ENCODE measurements around the gene CUX1. TPM values are rescaled to one million over a fixed set of nuclear protein-coding genes. Genes with fewer than 3 reads are reported as not detected.
"Not testable (repeated sequence)": the region's sequence is repeated elsewhere in the genome, so short reads cannot be mapped to it uniquely, and the experiment has no call there.

CUX1 gene
- total RNA-seq, 1 experiment from 2014 or later: 64.3 TPM

DNA sequence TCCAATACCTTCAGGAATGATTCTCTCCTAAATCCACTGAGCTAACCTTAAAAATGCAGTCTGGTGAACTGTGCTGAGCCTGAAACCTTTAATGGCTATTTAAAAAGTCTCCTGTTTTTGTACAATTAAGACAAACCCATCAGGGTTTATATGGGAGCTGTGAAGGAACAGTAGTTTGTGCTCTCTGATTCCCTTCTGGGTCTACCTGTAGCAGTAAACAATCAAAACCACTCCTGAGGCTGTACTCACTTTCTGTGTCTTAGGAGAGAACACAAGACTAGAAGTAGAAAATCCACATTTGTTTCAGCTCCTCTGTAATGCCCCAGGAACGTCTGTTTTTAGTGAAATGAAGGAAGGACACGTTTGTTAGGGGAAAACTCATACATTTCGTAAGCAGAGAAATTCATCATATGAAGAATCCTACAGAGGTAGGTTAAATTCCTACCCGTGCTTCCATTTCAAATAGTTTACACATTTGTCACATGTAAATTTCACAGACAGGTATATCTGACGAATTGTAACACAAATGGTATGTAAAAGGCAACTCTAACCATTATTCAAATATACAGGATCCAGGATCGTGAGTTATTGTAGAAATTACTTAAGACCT is 2.6 kb downstream of the CUX1 start:
- peak overlapping the region; percentile 91 for H3K27ac Mint-ChIP-seq
- H3K9me3 Mint-ChIP-seq: no peaks in the 10 kb centered on the region
- H3K36me3 Mint-ChIP-seq: no peaks in the 10 kb centered on the region
- H3K4me1 Mint-ChIP-seq: peaks cover 67% of the 10 kb centered on the region
- ATAC-seq (no peak), DNase-seq (ENCODE audit: low spot score) (no peak)
- TF ChIP-seq ZNF396 (CRISPR knock-in tag; IDR thresholded peaks at IDR 0.05; ENCODE audit: borderline replicate concordance): no peak
- no peaks in the 10 kb centered on the region for H3K27me3 Mint-ChIP-seq (ENCODE audit: low read depth)
- ChIA-PET CTCF (interaction anchor here (0.9 to 3.6 kb wide), 3 partner anchors 15 to 278 kb away, joined by 4 to 14 read pairs (median 5); no protein-coding TSS in a partner anchor), POLR2A (no interaction called here)
- H3K4me3 Mint-ChIP-seq: peak overlapping the region; percentile 24

DNA sequence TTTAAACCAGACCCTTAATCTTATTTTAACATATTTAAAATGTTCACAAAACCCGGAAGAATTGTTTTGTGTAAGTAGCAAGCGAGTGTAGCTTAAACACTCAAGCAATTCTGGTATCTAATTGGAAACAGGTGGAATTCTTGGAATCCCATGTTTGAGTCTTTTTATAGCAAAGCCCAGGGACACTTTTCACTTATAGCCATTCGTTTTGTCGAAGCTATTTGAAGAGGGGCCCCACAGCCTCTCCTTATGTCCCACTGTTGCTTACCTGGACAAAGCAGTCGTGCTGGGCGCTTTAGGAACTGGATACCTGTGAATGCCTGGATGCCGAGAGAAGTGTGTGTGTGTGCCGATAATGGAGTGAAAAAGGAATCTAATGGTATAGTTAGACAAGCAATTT is 3.3 kb downstream of the CUX1 start:
- Mint-ChIP-seq H3K4me1 (peaks cover 74% of the 10 kb centered on the region), H3K4me3 (peak overlapping the region; percentile 12; the same call in 1 of the 2 replicates), H3K36me3 (no peaks in the 10 kb centered on the region), H3K9me3 (no peaks in the 10 kb centered on the region), H3K27ac (peak overlapping the region; percentile 38), H3K27me3 (ENCODE audit: low read depth) (no peaks in the 10 kb centered on the region)
- ATAC-seq: no peak
- ChIA-PET POLR2A (interaction anchor here (0.7 kb wide), 1 partner anchor 109 kb away, joined by 4 read pairs; no protein-coding TSS in a partner anchor), CTCF (interaction anchor here (0.6 to 3.6 kb wide), 3 partner anchors 16 to 428 kb away, joined by 3 to 14 read pairs (median 4); no protein-coding TSS in a partner anchor)
- peak; percentile 11 for DNase-seq (ENCODE audit: low spot score)
- TF ChIP-seq IRF2 (CRISPR knock-in tag; IDR thresholded peaks at IDR 0.05; ENCODE audit: borderline replicate concordance, low read depth) (no peak), NFE2L1 (CRISPR knock-in tag; IDR thresholded peaks at IDR 0.05) (no peak), NR1H2 (CRISPR knock-in tag; IDR thresholded peaks at IDR 0.05) (no peak), MXD4 (CRISPR knock-in tag; IDR thresholded peaks at IDR 0.05; ENCODE audit: borderline replicate concordance) (no peak), ZNF396 (CRISPR knock-in tag; IDR thresholded peaks at IDR 0.05; ENCODE audit: borderline replicate concordance) (no peak), TP53 (CRISPR knock-in tag; IDR thresholded peaks at IDR 0.05) (no peak), TEAD1 (CRISPR knock-in tag; IDR thresholded peaks at IDR 0.05) (no peak), TCF7 (CRISPR knock-in tag; IDR thresholded peaks at IDR 0.05; ENCODE audit: low read depth) (no peak), ZNF423 (CRISPR knock-in tag; IDR thresholded peaks at IDR 0.05) (no peak), ZBTB21 (CRISPR knock-in tag; IDR thresholded peaks at IDR 0.05; ENCODE audit: borderline replicate concordance) (no peak), ZNF121 (CRISPR knock-in tag; IDR thresholded peaks at IDR 0.05) (no peak), ZNF317 (CRISPR knock-in tag; IDR thresholded peaks at IDR 0.05; ENCODE audit: borderline replicate concordance, low read depth) (no peak), SP1 (CRISPR knock-in tag; conservative IDR thresholded peaks at IDR 0.05) (no peak)
- TF ChIP-seq, protein P1, sequence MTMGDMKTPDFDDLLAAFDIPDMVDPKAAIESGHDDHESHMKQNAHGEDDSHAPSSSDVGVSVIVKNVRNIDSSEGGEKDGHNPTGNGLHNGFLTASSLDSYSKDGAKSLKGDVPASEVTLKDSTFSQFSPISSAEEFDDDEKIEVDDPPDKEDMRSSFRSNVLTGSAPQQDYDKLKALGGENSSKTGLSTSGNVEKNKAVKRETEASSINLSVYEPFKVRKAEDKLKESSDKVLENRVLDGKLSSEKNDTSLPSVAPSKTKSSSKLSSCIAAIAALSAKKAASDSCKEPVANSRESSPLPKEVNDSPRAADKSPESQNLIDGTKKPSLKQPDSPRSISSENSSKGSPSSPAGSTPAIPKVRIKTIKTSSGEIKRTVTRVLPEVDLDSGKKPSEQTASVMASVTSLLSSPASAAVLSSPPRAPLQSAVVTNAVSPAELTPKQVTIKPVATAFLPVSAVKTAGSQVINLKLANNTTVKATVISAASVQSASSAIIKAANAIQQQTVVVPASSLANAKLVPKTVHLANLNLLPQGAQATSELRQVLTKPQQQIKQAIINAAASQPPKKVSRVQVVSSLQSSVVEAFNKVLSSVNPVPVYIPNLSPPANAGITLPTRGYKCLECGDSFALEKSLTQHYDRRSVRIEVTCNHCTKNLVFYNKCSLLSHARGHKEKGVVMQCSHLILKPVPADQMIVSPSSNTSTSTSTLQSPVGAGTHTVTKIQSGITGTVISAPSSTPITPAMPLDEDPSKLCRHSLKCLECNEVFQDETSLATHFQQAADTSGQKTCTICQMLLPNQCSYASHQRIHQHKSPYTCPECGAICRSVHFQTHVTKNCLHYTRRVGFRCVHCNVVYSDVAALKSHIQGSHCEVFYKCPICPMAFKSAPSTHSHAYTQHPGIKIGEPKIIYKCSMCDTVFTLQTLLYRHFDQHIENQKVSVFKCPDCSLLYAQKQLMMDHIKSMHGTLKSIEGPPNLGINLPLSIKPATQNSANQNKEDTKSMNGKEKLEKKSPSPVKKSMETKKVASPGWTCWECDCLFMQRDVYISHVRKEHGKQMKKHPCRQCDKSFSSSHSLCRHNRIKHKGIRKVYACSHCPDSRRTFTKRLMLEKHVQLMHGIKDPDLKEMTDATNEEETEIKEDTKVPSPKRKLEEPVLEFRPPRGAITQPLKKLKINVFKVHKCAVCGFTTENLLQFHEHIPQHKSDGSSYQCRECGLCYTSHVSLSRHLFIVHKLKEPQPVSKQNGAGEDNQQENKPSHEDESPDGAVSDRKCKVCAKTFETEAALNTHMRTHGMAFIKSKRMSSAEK (CRISPR knock-in tag; IDR thresholded peaks at IDR 0.05; ENCODE audit: borderline replicate concordance): no peak
- TF ChIP-seq, protein P2, sequence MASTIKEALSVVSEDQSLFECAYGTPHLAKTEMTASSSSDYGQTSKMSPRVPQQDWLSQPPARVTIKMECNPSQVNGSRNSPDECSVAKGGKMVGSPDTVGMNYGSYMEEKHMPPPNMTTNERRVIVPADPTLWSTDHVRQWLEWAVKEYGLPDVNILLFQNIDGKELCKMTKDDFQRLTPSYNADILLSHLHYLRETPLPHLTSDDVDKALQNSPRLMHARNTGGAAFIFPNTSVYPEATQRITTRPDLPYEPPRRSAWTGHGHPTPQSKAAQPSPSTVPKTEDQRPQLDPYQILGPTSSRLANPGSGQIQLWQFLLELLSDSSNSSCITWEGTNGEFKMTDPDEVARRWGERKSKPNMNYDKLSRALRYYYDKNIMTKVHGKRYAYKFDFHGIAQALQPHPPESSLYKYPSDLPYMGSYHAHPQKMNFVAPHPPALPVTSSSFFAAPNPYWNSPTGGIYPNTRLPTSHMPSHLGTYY (CRISPR knock-in tag; IDR thresholded peaks at IDR 0.05): no peak
- TF ChIP-seq, protein P3, sequence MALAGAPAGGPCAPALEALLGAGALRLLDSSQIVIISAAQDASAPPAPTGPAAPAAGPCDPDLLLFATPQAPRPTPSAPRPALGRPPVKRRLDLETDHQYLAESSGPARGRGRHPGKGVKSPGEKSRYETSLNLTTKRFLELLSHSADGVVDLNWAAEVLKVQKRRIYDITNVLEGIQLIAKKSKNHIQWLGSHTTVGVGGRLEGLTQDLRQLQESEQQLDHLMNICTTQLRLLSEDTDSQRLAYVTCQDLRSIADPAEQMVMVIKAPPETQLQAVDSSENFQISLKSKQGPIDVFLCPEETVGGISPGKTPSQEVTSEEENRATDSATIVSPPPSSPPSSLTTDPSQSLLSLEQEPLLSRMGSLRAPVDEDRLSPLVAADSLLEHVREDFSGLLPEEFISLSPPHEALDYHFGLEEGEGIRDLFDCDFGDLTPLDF (CRISPR knock-in tag; IDR thresholded peaks at IDR 0.05): no peak
- TF ChIP-seq, protein P4, sequence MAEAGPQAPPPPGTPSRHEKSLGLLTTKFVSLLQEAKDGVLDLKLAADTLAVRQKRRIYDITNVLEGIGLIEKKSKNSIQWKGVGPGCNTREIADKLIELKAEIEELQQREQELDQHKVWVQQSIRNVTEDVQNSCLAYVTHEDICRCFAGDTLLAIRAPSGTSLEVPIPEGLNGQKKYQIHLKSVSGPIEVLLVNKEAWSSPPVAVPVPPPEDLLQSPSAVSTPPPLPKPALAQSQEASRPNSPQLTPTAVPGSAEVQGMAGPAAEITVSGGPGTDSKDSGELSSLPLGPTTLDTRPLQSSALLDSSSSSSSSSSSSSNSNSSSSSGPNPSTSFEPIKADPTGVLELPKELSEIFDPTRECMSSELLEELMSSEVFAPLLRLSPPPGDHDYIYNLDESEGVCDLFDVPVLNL (CRISPR knock-in tag; IDR thresholded peaks at IDR 0.05; ENCODE audit: borderline replicate concordance, low read depth): no peak
- TF ChIP-seq, protein P5, sequence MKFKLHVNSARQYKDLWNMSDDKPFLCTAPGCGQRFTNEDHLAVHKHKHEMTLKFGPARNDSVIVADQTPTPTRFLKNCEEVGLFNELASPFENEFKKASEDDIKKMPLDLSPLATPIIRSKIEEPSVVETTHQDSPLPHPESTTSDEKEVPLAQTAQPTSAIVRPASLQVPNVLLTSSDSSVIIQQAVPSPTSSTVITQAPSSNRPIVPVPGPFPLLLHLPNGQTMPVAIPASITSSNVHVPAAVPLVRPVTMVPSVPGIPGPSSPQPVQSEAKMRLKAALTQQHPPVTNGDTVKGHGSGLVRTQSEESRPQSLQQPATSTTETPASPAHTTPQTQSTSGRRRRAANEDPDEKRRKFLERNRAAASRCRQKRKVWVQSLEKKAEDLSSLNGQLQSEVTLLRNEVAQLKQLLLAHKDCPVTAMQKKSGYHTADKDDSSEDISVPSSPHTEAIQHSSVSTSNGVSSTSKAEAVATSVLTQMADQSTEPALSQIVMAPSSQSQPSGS (CRISPR knock-in tag; IDR thresholded peaks at IDR 0.05; ENCODE audit: borderline replicate concordance, low read depth): no peak

DNA sequence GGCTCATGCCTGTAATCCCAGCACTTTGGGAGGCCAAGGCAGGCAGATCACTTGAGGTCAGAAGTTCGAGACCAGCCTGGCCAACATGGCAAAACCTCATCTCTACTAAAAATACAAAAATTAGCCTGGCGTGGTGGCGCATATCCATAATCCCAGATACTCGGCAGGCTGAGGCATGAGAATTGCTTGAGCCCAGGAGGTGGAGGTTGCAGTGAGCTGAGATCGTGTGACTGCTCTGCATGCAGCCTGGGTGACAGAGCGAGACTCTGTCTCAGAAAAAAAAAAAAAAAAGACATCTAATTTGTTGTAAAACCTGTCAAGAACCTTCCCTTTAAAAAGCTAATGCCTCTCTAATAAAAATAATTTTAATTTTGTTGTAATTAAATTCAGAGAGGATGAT is 5.2 kb downstream of the CUX1 start:
- DNase-seq (ENCODE audit: low spot score); ATAC-seq; H3K27me3 Mint-ChIP-seq (ENCODE audit: low read depth); H3K9me3 Mint-ChIP-seq; POLR2A ChIA-PET; H3K36me3 Mint-ChIP-seq; H3K4me3 Mint-ChIP-seq: not testable (repeated sequence)
- CTCF ChIA-PET: interaction anchor here (1.7 kb wide), 1 partner anchor 17 kb away, joined by 6 read pairs; no protein-coding TSS in a partner anchor
- peaks cover 89% of the 10 kb centered on the region for H3K4me1 Mint-ChIP-seq
- H3K27ac Mint-ChIP-seq: peak overlapping the region; percentile 89; the same call in 1 of the 2 replicates
